SK-N-SH treated with all-trans-retinoic acid at 6 μM for 48 hours (cell line): ENCODE data around the gene NECTIN4.

Source experiments
- ATAC-seq: fragments of 200-7000 bp; cut with Tn5 transposase; 3 replicates; pipeline ENCODE4 v1.9.1; 2020; ENCODE audit warnings: mild to moderate bottlenecking, moderate library complexity
- ARNTL ChIP-seq: fragments of 450-650 bp; formaldehyde crosslinking; IDR thresholded peaks from 2 replicates; pipeline ENCODE4 v1.5.0; 2020; ENCODE audit warnings: low read depth, mild to moderate bottlenecking, moderate library complexity, borderline replicate concordance
- CREB5 ChIP-seq: fragments of 250-450 bp; sonication (Bioruptor Pico); IDR thresholded peaks from 2 replicates; pipeline ENCODE4 v1.5.1; 2020; ENCODE audit warnings: low read depth, mild to moderate bottlenecking, moderate library complexity
- CSRNP3 ChIP-seq: fragments of 250-450 bp; sonication (Bioruptor Pico); IDR thresholded peaks from 2 replicates; pipeline ENCODE4 v1.5.1; 2021; ENCODE audit warnings: mild to moderate bottlenecking, moderate library complexity
- ESRRG ChIP-seq: fragments of 250-450 bp; sonication (Bioruptor Pico); IDR thresholded peaks from 2 replicates; pipeline ENCODE4 v1.6.1; 2021; ENCODE audit warnings: mild to moderate bottlenecking
- OSR1 ChIP-seq: fragments of 250-450 bp; sonication (Bioruptor Pico); IDR thresholded peaks from 2 replicates; pipeline ENCODE4 v1.8.0; 2022; ENCODE audit warnings: moderate library complexity, mild to moderate bottlenecking, inconsistent platforms
- POU6F1 ChIP-seq: fragments of 250-450 bp; sonication (Bioruptor Pico); IDR thresholded peaks from 2 replicates; pipeline ENCODE4 v1.8.0; 2021; ENCODE audit warnings: low read depth, mild to moderate bottlenecking, moderate library complexity, borderline replicate concordance
- PPARA ChIP-seq: fragments of 250-450 bp; sonication (Bioruptor Pico); IDR thresholded peaks from 2 replicates; pipeline ENCODE4 v1.5.0; 2020; ENCODE audit warnings: mild to moderate bottlenecking, borderline replicate concordance
- RARB ChIP-seq: fragments of 250-450 bp; sonication (Bioruptor Pico); IDR thresholded peaks from 2 replicates; pipeline ENCODE4 v1.8.0; 2021; ENCODE audit warnings: mild to moderate bottlenecking, moderate library complexity
- TCF4 ChIP-seq: fragments of 250-450 bp; sonication (Bioruptor Pico); IDR thresholded peaks from 2 replicates; pipeline ENCODE4 v1.8.0; 2021; ENCODE audit warnings: mild to moderate bottlenecking, moderate library complexity, borderline replicate concordance
- TOX ChIP-seq: fragments of 250-450 bp; sonication (Bioruptor Pico); IDR thresholded peaks from 2 replicates; pipeline ENCODE4 v1.8.0; 2021; ENCODE audit warnings: mild to moderate bottlenecking, moderate library complexity, borderline replicate concordance
- TSHZ2 ChIP-seq: fragments of 250-450 bp; sonication (Bioruptor Pico); IDR thresholded peaks from 2 replicates; pipeline ENCODE4 v1.5.0; 2020; ENCODE audit warnings: mild to moderate bottlenecking, moderate library complexity
- ZNF565 ChIP-seq: fragments of 450-650 bp; formaldehyde crosslinking; conservative IDR thresholded peaks from 2 replicates; pipeline ENCODE4 v1.5.0; 2020; ENCODE audit warnings: low read depth, mild to moderate bottlenecking, moderate library complexity
- ZNF70 ChIP-seq: fragments of 450-650 bp; formaldehyde crosslinking; IDR thresholded peaks from 2 replicates; pipeline ENCODE4 v1.5.0; 2020; ENCODE audit warnings: mild to moderate bottlenecking, moderate library complexity
- TF ChIP-seq, protein P1 (sequence below): fragments of 250-450 bp; sonication (Bioruptor Pico); IDR thresholded peaks from 2 replicates; pipeline ENCODE4 v1.8.0; 2020; ENCODE audit warnings: mild to moderate bottlenecking, moderate library complexity, borderline replicate concordance

Gene NECTIN4

DNA sequence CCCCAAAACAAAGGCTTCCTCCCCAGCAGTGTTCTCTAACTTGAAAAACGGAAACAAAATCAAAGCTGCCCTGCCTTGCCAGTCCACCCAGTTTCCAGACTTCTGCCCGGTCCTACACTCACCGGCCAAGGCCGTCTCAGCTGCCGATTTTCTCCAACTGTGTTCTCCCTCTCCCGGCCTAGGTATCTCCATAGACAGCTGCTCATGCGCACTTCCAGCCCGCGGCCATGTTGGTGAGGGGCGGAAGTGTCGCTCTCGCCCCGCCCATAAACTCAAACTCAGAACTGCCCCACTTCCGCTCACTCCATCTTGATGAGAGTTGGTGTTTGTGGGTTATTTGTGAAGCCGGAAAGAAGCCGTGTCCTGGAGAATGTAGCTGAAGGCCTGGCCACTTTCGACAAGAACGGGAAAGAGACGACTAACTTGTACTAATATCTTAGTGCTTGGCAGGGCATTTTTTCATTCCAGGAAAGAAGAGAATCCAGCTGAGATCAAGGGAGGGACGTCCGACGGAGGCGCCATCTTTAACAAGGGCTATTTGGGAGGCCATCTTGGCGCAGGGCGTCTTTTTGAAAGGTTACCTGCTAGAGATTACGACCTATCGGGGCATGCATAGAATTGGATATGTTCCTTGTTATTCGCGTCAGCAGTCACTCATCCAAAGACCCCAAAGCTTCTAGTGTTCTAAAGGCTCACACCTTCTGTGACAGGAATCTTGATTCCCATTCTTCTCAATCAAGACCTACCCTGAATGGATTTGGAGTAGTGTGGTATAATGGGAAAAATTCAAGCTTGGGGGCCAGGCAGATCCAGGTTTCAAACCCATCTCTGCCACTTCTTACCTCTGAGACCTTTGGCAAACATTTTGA lies 43.4 kb downstream of the NECTIN4 start, which contains the start of gene USF1 (continued):
- TF ChIP-seq POU6F1 (CRISPR knock-in tag) = peak; percentile 80; the same call in 1 of the 2 replicates

- TF ChIP-seq RARB (CRISPR knock-in tag) (no peak), OSR1 (CRISPR knock-in tag) (no peak), ESRRG (CRISPR knock-in tag) (no peak), CSRNP3 (no peak), CREB5 (CRISPR knock-in tag) (no peak)
- ATAC-seq = peak; percentile 75
Measured at GRCh38 chr1:161044908-161045735, 44.2 kb downstream of the NECTIN4 start.

DNA sequence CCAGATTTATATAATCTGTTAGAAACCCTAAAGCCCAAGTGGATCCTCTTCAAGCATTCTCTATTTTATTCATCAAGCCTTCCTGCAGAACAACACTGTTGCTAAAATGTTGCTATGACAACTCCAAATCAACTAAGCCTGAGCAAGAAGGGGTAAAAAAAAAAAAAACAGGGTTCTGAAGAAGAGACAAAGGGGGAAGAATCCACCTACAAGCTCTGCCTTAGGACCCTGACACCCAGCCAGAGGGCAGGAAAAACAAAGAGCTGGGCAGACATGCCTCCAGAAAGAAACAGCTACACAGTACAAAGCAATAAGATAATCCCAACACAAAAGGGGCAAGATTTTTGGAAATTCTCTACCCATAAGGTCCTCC lies 44.8 kb downstream of the NECTIN4 start:
- TF ChIP-seq TSHZ2 (CRISPR knock-in tag) (no peak), CREB5 (CRISPR knock-in tag) (no peak), TCF4 (CRISPR knock-in tag) (no peak), PPARA (CRISPR knock-in tag) (no peak), ARNTL (no peak), CSRNP3 (no peak), OSR1 (CRISPR knock-in tag) (no peak)
- ATAC-seq = no peak

DNA sequence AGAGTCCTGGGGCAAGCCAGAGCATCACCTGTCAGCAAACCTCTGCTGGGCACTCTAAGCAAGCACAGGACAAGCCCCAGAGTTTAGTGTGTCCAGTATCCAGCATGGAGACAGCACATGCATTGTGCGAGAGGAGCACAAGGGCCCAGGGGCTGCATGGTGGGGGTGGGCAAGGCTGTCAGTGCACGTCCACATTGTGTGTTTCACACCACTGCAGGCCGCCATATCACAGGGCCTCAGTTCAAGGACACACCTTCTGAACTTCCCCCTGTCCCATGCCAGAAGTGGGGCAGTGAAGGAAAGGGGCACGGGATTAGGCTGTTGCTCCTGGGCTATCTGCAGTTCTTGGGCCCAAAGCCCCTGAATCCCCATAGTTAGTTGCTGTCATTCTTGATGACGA lies 49.8 kb downstream of the NECTIN4 start:
- ATAC-seq = no peak
- TF ChIP-seq ZNF565 (no peak), CREB5 (CRISPR knock-in tag) (no peak), OSR1 (CRISPR knock-in tag) (no peak), ZNF70 (no peak), TSHZ2 (CRISPR knock-in tag) (no peak), TOX (CRISPR knock-in tag) (no peak), ESRRG (CRISPR knock-in tag) (no peak), ARNTL (no peak)
- TF ChIP-seq, protein P1, sequence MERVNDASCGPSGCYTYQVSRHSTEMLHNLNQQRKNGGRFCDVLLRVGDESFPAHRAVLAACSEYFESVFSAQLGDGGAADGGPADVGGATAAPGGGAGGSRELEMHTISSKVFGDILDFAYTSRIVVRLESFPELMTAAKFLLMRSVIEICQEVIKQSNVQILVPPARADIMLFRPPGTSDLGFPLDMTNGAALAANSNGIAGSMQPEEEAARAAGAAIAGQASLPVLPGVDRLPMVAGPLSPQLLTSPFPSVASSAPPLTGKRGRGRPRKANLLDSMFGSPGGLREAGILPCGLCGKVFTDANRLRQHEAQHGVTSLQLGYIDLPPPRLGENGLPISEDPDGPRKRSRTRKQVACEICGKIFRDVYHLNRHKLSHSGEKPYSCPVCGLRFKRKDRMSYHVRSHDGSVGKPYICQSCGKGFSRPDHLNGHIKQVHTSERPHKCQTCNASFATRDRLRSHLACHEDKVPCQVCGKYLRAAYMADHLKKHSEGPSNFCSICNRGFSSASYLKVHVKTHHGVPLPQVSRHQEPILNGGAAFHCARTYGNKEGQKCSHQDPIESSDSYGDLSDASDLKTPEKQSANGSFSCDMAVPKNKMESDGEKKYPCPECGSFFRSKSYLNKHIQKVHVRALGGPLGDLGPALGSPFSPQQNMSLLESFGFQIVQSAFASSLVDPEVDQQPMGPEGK = no peak
